ENCODE data around the gene SPN. TPM values are rescaled to one million over a fixed set of nuclear protein-coding genes. Genes with fewer than 3 reads are reported as not detected.
A peak's percentile ranks its signal among the peaks of the same experiment; 100 is the strongest.
"Not testable (repeated sequence)": the region's sequence is repeated elsewhere in the genome, so short reads cannot be mapped to it uniquely, and the experiment has no call there.

The SPN gene, protein sequence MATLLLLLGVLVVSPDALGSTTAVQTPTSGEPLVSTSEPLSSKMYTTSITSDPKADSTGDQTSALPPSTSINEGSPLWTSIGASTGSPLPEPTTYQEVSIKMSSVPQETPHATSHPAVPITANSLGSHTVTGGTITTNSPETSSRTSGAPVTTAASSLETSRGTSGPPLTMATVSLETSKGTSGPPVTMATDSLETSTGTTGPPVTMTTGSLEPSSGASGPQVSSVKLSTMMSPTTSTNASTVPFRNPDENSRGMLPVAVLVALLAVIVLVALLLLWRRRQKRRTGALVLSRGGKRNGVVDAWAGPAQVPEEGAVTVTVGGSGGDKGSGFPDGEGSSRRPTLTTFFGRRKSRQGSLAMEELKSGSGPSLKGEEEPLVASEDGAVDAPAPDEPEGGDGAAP
- total RNA-seq (2014; rRNA removed; shearing (Covaris generic)) = not detected in 2 replicates
- 0.14 TPM in 1 of 2 replicates, not detected in the other for polyA plus RNA-seq (2016; fragmentation: Nextera tagmentation; extraction: Ambion mirVana)

DNA sequence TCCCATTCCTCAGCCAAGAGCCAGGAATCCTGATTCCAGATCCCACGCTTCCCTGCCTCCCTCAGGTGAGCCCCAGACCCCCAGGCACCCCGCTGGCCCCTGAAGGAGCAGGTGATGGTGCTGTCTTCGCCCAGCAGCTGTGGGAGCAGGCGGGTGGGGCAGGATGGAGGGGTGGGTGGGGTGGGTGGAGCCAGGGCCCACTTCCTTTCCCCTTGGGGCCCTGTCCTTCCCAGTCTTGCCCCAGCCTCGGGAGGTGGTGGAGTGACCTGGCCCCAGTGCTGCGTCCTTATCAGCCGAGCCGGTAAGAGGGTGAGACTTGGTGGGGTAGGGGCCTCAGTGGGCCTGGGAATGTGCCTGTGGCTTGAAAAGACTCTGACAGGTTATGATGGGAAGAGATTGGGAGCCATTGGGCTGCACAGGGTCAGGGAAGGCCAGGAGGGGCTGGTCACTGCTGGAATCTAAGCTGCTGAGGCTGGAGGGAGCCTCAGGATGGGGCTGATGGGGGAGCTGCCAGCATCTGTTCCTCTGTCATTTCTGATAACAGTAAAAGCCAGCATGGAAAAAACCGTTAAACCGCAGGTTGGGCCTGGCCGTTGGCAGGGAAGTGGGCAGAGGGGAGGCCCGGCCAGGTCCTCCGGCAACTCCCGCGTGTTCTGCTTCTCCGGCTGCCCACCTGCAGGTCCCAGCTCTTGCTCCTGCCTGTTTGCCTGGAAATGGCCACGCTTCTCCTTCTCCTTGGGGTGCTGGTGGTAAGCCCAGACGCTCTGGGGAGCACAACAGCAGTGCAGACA lies at the start of gene SPN:
Gene SPN, plus strand, starts transcription at position 232 of the 791 bp plus-strand sequence. Its CDS starts 482 bp downstream, at position 714.
- in situ Hi-C loops (cut with MboI) = no loop called here
- WGBS, 2 experiments (ENCODE audit: low coverage in 1 of 2, low lambda C conversion rate in 2 of 2, missing lambda C conversion rate in 2 of 2) = 66 to 77% methylated on average over 17 to 18 of the region's 18 CpGs
- Histone ChIP-seq H3K9ac (no peak within 1 kb of the TSS), H3K9me2 (ENCODE audit: insufficient read depth) (no peaks in the 10 kb centered on the region), H3K4me1 (ENCODE audit: insufficient read depth) (no peaks in the 10 kb centered on the region), H3F3A (ENCODE audit: insufficient read depth) (no peaks in the 10 kb centered on the region), H3K27ac (no peak within 1 kb of the TSS), H4K20me1 (ENCODE audit: insufficient read depth) (no peaks in the 10 kb centered on the region), H3K9me3 (ENCODE audit: low read depth) (no peaks in the 10 kb centered on the region), H3K27me3 (replicated peaks; ENCODE audit: insufficient read depth) (peaks cover 4% of the 10 kb centered on the region; the same call in 1 of the 2 replicates), H3K36me3 (ENCODE audit: low read depth) (no peaks in the 10 kb centered on the region), H3K4me2 (ENCODE audit: unreplicated experiment) (no peak within 1 kb of the TSS), H3K79me2 (ENCODE audit: insufficient read depth) (no peaks in the 10 kb centered on the region), H3K4me3 (no peak within 1 kb of the TSS), H2AFZ (no peak within 1 kb of the TSS)
- TF ChIP-seq EZH2phosphoT487 (IDR thresholded peaks at IDR 0.05; ENCODE audit: insufficient read depth, low read depth) (no peak), EZH2 (IDR thresholded peaks at IDR 0.05; ENCODE audit: insufficient read depth, poor library complexity, severe bottlenecking) (no peak)
- DNase-seq = no peak

DNA sequence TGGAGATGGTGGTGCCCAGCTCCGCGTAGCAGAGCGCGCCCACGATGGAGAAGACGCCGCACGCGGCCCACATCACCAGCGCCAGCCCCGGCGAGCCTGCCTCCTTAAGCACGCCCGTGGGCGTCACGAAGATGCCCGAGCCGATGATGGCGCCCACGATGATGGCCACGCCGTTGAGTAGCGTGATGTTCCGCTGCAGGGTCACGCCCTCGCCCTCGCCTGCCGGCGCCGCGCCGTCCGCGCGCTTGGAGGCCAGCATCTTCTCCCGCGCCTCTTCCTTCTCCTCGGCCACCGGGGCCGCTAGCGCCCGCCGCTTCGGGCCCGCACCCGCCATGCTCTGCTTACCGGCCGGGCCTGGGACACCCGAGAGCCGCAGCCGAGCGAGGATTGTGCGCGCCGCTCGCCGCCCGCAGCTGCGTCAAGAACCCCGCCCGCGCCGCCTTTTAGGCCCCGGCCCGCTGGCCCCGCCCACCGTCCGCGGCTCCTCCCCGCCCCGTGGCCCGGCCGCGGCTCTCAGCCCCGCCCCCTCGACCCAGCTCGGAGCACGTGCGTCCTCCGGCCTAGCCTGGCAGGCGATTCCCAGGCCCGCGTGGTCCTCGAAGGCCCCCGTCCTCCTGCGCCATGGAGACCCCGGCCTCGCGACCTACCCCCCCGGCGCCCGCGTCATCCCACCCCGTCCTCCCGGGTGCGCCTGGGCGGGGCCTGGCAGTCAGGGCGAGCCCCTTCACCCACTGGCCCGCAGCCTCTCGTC lies 49.6 kb upstream of the SPN start:
- Histone ChIP-seq H3K27ac (peak overlapping the region; percentile 90), H2AFZ (peak overlapping the region; percentile 61), H3K4me3 (peak overlapping the region; percentile 75), H3K9ac (peak overlapping the region; percentile 94), H3K79me2 (ENCODE audit: insufficient read depth) (peaks cover 26% of the 10 kb centered on the region), H3K4me2 (ENCODE audit: unreplicated experiment) (peak overlapping the region; percentile 99)
- H3F3A ChIP-seq (ENCODE audit: insufficient read depth); H3K9me3 ChIP-seq (ENCODE audit: low read depth); H3K36me3 ChIP-seq (ENCODE audit: low read depth); H4K20me1 ChIP-seq (ENCODE audit: insufficient read depth); H3K9me2 ChIP-seq (ENCODE audit: insufficient read depth); in situ Hi-C loops (cut with MboI); H3K27me3 ChIP-seq (replicated peaks; ENCODE audit: insufficient read depth); H3K4me1 ChIP-seq (ENCODE audit: insufficient read depth): not testable (repeated sequence)
- peak; percentile 94 for DNase-seq
- WGBS, 2 experiments (ENCODE audit: low coverage in 1 of 2, low lambda C conversion rate in 2 of 2, missing lambda C conversion rate in 2 of 2) = 6% methylated on average over 52 to 67 of the region's 100 CpGs

DNA sequence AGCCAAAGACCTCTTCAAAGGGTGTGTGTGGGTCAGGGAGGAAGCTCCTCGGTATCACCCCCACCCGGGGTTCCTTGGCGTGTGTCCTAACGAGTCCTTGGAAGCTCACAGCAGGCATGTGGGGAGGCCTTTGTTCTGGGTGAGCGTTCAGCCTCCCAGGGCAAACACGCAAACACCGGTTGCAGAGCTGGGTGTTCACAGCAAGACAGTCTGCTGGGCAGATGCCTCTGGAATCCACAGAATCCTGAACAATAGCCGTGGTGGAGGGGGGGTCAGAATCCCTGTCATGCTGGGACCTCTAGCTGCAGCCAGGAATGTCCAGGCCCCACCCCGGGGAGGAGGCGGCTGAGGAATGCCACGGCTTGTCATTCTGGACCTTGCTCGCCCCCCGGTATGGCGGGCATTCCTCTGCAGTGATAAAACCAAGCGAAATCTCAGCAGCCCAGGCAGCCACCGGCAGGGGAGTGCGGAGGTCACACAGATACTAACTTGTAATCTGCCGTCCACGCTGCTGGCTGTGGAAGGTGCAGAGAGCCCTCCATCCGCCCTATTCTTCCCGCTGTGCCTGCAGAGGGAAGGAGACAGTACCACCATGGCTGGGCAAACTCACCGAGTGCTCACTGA lies 48.2 kb upstream of the SPN start:
- 79 to 86% methylated on average over 15 to 20 of the region's 22 CpGs for WGBS, 2 experiments (ENCODE audit: low coverage in 1 of 2, low lambda C conversion rate in 2 of 2, missing lambda C conversion rate in 2 of 2)

DNA sequence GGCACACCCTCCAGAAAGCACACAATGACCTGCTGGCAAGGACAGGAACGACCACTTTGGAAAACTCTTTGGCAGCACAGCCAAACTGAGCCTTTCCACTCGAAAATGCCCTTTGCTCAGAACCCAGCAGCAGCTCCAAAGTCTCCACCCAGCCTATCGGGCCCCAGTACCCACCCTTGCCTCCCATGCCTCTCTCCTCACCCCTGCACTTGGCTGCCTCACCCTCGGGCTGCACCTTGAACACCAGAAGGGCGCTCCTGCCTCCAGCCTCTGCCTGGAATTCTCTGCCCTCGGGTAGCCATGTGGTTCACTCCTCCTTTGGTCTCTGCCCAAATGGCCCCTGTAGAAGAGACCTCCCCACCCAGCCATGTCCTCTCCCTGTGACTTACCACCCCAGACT lies 46.9 kb upstream of the SPN start:
- H2AFZ ChIP-seq; H3K27ac ChIP-seq; H3K36me3 ChIP-seq (ENCODE audit: low read depth); H3K9me2 ChIP-seq (ENCODE audit: insufficient read depth); H3F3A ChIP-seq (ENCODE audit: insufficient read depth); H3K9me3 ChIP-seq (ENCODE audit: low read depth); H3K4me3 ChIP-seq; H3K4me2 ChIP-seq (ENCODE audit: unreplicated experiment); DNase-seq; H3K27me3 ChIP-seq (replicated peaks; ENCODE audit: insufficient read depth); H3K9ac ChIP-seq; in situ Hi-C loops (cut with MboI); H3K4me1 ChIP-seq (ENCODE audit: insufficient read depth); H4K20me1 ChIP-seq (ENCODE audit: insufficient read depth): not testable (repeated sequence)
- H3K79me2 ChIP-seq (ENCODE audit: insufficient read depth) = peaks cover 11% of the 10 kb centered on the region
- WGBS, 2 experiments (ENCODE audit: low coverage in 1 of 2, low lambda C conversion rate in 2 of 2, missing lambda C conversion rate in 2 of 2) = 85 to 89% methylated on average over 3 to 6 of the region's 6 CpGs

More for the DNA sequence above, 48.2 kb upstream of the SPN start:
- DNase-seq; H3F3A ChIP-seq (ENCODE audit: insufficient read depth); H3K4me1 ChIP-seq (ENCODE audit: insufficient read depth); H2AFZ ChIP-seq; H3K4me2 ChIP-seq (ENCODE audit: unreplicated experiment); H3K9ac ChIP-seq; H3K9me2 ChIP-seq (ENCODE audit: insufficient read depth); H3K4me3 ChIP-seq; H3K27ac ChIP-seq; H3K36me3 ChIP-seq (ENCODE audit: low read depth); in situ Hi-C loops (cut with MboI); H4K20me1 ChIP-seq (ENCODE audit: insufficient read depth); H3K27me3 ChIP-seq (replicated peaks; ENCODE audit: insufficient read depth); H3K9me3 ChIP-seq (ENCODE audit: low read depth): not testable (repeated sequence)
- H3K79me2 ChIP-seq (ENCODE audit: insufficient read depth) = peaks cover 18% of the 10 kb centered on the region

DNA sequence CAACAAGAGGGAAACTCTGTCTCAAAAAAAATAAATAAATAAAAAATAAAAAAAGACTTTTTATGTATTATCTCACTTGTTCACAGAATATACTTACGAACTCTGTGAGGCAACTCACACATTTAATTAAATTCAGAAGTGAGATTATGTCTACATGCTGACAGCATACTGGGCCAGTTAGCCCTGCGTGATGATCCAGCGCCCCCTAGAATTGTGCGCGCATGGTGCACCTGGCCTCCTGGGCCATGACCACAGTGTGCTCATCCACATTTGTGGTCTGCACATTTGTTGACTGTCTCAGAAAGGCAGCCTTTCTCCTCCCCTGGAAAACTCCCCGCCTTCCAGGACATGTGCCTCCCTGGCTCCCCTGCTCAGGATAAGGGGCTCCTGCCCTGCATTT lies 42.5 kb upstream of the SPN start:
- DNase-seq = peak; percentile 40
- H3K79me2 ChIP-seq (ENCODE audit: insufficient read depth); H3K27ac ChIP-seq; H2AFZ ChIP-seq; H3K27me3 ChIP-seq (replicated peaks; ENCODE audit: insufficient read depth); H4K20me1 ChIP-seq (ENCODE audit: insufficient read depth); in situ Hi-C loops (cut with MboI); H3K4me2 ChIP-seq (ENCODE audit: unreplicated experiment); H3K9ac ChIP-seq; H3K9me3 ChIP-seq (ENCODE audit: low read depth); H3K4me1 ChIP-seq (ENCODE audit: insufficient read depth); H3K9me2 ChIP-seq (ENCODE audit: insufficient read depth); H3F3A ChIP-seq (ENCODE audit: insufficient read depth); H3K36me3 ChIP-seq (ENCODE audit: low read depth); H3K4me3 ChIP-seq: not testable (repeated sequence)
- WGBS, 2 experiments (ENCODE audit: low coverage in 1 of 2, low lambda C conversion rate in 2 of 2, missing lambda C conversion rate in 2 of 2) = 28 to 29% methylated on average over 6 of the region's 6 CpGs

DNA sequence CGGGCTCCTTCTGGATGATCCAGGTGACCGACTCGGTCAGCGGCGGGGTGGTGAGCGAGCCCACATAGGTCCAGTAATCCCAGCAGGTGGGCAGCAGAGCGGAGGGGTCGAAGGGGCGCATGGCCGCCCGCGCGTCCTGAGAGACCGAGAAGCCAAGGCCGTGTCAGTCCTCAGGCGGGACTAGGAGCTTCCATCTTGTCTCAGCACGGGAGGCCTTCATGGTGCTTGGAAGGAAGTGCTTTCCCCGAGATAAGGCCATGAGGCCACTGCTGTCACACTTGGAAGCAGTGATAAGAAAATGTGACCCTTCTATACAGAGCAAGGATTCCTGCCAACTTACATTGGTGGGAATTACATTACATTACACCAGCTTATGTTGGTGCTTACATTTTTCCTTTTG lies 40.3 kb upstream of the SPN start:
- H3K4me3 ChIP-seq; in situ Hi-C loops (cut with MboI); H3K9ac ChIP-seq; H4K20me1 ChIP-seq (ENCODE audit: insufficient read depth); H3K9me2 ChIP-seq (ENCODE audit: insufficient read depth); H2AFZ ChIP-seq; H3K27me3 ChIP-seq (replicated peaks; ENCODE audit: insufficient read depth); H3K36me3 ChIP-seq (ENCODE audit: low read depth); H3K4me1 ChIP-seq (ENCODE audit: insufficient read depth); H3K79me2 ChIP-seq (ENCODE audit: insufficient read depth); DNase-seq; H3K4me2 ChIP-seq (ENCODE audit: unreplicated experiment); H3K27ac ChIP-seq; H3K9me3 ChIP-seq (ENCODE audit: low read depth); H3F3A ChIP-seq (ENCODE audit: insufficient read depth): not testable (repeated sequence)
- 90 to 91% methylated on average over 12 to 17 of the region's 18 CpGs for WGBS, 2 experiments (ENCODE audit: low coverage in 1 of 2, low lambda C conversion rate in 2 of 2, missing lambda C conversion rate in 2 of 2)
